G401 (cell line): ENCODE results near the gene PDE8A. TPM values are rescaled to one million over a fixed set of nuclear protein-coding genes. Genes with fewer than 3 reads are reported as not detected.
A peak's percentile ranks its signal among the peaks of the same experiment; 100 is the strongest.

Source experiments
- DNase-seq: peaks from one replicate; pipeline ENCODE4 v3.0.0-alpha.2; 2015; ENCODE audit warnings: low spot score
- in situ Hi-C: cut with HindIII; loops from 2 replicates; pipeline ENCODE4 v1.10.0; 2016; ENCODE audit warnings: low sequenced_read_pairs, mixed read lengths
- total RNA-seq: library from RNA; depleted of rRNA; stranded (reverse); fragments of >200 nt; shearing (Covaris generic); gene quantifications from 2 replicates; pipeline ENCODE4 v1.2.3, GENCODE V29; 2014; rRNA removed

PDE8A gene, protein sequence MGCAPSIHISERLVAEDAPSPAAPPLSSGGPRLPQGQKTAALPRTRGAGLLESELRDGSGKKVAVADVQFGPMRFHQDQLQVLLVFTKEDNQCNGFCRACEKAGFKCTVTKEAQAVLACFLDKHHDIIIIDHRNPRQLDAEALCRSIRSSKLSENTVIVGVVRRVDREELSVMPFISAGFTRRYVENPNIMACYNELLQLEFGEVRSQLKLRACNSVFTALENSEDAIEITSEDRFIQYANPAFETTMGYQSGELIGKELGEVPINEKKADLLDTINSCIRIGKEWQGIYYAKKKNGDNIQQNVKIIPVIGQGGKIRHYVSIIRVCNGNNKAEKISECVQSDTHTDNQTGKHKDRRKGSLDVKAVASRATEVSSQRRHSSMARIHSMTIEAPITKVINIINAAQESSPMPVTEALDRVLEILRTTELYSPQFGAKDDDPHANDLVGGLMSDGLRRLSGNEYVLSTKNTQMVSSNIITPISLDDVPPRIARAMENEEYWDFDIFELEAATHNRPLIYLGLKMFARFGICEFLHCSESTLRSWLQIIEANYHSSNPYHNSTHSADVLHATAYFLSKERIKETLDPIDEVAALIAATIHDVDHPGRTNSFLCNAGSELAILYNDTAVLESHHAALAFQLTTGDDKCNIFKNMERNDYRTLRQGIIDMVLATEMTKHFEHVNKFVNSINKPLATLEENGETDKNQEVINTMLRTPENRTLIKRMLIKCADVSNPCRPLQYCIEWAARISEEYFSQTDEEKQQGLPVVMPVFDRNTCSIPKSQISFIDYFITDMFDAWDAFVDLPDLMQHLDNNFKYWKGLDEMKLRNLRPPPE
- total RNA-seq, result 19.9 and 21.4 TPM in 2 replicates

DNA sequence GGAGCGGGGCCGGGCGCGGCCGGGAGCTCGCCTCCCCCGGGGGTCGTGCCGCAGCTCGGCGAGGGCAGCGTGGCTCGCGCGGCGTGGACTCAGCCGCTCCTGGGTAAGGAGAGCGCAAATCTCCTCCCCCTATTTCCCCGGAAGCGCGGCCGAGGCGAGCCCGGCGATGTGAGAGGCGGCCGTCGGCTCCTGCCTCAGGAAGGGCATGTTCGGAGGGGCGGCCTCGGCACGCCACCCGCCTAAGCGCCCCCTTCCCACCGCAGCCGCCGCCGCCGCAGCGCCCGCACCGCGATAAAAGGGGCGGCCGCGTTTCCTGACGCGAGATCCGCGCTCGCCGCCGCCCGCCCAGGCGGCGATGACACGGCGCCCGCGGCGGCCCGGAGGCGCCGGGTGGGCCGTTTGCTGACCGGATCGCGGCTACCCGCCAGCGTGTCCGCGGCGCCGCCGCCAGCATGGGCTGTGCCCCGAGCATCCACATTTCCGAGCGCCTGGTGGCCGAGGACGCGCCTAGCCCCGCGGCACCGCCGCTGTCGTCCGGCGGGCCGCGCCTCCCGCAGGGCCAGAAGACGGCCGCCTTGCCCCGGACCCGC, at the start of gene PDE8A:
PDE8A (plus strand) TSS at position 146 of the 590 bp plus-strand sequence; CDS start at position 453, 307 bp downstream.
- no peak for DNase-seq

DNA sequence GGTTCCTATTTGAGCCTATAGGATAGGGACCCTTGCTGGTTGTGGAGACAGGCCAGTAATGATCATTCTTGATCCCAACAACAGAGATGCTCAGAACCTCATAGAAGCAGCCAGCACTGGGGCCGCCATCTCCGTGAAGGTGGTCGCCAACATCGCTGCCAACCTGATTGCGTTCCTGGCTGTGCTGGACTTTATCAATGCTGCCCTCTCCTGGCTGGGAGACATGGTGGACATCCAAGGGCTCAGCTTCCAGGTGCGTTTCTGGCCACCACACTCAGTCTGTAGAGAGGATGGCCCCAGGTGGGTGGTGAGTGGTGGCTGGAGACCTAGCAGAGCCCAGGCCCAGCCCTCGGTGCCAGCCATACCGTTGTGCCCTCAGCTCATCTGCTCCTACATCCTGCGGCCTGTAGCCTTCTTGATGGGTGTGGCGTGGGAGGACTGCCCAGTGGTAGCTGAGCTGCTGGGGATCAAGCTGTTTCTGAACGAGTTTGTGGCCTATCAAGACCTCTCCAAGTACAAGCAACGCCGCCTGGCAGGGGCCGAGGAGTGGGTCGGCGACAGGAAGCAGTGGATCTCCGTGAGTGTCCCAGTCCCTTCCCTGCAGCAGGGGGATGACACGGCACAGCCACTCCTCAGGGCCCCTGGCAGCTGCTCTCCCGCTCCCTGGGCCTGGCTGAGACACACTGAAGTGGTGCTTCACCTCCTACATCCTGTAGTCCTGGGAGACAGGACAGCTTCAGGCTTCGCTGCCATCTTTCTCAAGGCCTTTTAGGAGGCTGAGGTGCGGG, 46.5 kb upstream of the PDE8A start:
- in situ Hi-C loops, result no loop called here
- no peak for DNase-seq

More for the DNA sequence above, at the start of gene PDE8A:
- in situ Hi-C loops, result no loop called here

DNA sequence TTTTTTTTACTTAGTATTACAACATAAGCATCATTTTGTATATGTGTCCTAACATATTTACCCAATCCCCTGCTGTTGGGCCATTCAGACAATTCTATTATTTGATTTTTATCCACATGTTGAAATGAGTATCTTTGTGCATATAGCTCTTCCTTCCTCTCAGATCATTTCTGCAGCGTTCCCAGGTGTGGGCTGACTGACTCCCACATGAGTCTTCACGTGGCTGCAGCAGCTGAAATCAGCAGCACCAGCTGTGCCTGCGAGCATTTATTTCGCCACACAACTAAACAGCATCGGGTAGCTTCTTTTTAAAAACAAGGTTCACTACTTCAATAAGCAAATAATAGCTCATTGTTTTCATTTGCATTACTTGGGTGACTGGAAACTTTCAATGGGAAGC, 44.5 kb upstream of the PDE8A start:
- no peak for DNase-seq
- in situ Hi-C loops, result no loop called here

DNA sequence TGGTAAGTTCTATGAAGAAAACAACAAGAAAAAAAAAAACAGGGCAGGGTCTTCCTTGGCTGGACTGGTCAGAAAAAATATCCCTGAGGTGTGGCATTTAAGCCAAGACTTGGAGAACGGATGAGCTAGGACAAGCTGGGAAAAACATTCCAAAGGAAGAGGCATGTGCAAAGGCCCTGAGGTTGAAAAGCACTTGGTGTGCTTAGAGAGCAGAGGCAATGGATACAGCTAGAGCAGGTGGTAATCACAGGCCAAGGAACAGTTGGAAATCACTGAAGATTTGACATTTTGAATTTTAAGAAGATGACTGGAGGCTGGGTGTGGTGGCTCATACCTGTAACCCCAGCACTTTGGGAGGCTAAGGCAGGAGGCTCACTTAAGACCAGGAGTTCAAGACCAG, 42.9 kb upstream of the PDE8A start:
- in situ Hi-C loops, result no loop called here
- DNase-seq, result no peak

DNA sequence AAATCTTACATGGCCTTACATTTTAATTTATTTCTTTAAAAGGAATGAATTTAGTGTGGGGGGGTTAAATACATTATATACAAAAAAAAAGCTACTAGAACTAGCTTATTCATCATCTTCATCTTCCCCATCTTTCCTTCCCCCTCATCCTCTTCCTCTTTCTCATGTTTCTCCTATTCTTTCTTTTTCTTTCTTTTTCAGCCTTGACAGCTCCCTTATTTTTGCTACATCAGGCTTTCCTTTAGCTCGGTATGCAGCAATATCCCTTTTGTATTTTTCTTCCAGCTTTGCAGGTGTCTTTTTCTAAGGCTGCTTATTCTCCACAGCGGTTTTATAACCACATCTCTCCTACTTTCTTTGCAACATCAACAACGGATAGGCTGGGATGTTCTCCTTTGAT, 41.3 kb upstream of the PDE8A start:
- DNase-seq, result no peak
- in situ Hi-C loops, result no loop called here

DNA sequence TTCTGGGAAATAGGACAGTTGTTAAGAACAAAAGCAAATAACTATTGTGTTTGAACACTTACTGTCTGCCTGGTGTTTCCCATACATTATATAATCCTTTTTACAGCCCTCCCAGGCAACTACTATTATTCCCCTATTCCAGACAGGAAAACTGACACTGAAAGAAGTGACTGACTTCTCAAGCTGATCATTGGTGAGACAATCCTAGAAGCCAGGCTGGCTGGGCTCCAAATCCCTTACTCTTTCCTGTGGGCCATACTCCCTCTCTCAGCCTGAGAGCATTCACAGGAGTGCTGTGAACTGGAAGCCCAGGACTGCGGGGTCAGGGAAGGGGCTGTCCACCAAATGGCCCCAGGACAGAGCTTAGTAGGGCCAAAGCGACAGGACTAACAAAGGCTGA, 39.2 kb upstream of the PDE8A start:
- in situ Hi-C loops, result no loop called here

DNA sequence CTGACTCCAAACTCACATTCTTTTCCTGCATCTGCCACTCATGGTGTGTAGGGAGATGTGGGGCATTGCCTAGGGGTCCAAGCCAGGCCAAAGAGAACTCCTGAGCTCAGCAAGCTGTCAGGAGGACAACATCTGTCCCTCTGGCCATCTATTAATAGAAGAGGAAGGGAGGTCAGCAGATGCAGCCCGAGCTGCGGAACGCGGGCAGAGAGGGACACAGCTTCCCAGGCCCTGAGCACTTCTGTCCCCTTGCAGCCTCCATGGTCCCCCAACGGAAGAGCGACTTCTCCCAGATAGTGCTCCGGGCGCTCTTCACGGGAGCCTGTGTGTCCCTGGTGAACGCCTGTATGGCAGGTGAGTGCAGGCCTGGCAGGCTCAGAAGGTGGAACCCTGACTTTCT, 37.3 kb upstream of the PDE8A start:
- in situ Hi-C loops, result no loop called here
- DNase-seq, result no peak

More for the DNA sequence above, 39.2 kb upstream of the PDE8A start:
- DNase-seq, result no peak

DNA sequence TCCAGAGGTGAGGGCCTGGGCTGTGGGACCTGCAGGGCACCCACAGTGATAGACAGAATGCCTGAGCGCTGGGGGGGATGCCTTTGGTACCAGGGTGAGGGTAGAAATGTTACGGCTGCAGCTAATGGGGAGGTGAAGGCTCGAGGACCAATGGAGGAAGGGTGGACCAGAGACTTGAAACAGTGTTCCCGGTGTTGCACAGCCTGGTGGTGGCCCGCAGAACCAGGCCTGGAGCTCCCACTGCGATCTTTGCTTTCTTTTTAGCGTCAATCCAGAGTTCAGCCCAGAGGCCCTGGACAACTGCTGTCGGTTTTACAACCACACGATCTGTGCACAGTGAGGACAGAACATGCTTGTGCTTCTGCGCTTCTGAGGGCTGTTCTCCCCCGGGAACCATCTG, 36.8 kb upstream of the PDE8A start:
- no peak for DNase-seq
- in situ Hi-C loops, result no loop called here

DNA sequence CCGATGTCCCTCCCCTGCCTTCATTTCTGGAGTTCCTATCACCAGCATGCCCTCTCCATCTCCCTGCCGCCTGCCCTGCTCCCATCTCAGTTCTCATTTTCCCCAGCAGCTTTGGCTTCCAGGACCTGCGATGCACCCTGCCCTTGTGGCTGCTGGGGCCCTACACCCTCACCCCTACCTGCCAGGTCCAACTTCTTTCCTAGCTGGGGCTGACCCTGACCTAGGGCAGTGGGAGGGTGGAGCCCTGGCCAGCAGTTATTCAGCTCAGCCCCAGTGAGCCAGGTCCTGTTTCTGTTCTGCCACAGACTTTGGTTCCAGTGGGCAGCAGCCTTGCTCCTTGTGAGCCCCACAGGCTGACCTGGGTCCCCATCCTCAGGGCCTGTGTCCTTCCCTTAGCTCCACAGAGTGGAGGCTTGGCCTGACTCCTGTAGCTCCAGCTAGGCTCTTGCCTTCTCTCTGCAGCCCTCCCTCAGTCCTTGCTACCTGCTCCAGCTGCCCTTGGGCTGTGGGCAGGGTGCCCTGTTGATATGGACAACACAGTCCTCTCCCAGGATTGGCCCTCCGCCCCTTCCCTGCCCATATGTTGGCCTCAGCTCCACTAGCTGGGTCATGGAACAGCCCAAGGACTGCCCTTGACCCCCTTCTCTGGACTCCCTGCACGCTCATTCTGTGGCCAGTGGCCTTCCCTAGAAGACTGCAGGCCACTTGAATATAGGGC, 34.7 kb upstream of the PDE8A start:
- DNase-seq, result no peak
- in situ Hi-C loops, result no loop called here

DNA sequence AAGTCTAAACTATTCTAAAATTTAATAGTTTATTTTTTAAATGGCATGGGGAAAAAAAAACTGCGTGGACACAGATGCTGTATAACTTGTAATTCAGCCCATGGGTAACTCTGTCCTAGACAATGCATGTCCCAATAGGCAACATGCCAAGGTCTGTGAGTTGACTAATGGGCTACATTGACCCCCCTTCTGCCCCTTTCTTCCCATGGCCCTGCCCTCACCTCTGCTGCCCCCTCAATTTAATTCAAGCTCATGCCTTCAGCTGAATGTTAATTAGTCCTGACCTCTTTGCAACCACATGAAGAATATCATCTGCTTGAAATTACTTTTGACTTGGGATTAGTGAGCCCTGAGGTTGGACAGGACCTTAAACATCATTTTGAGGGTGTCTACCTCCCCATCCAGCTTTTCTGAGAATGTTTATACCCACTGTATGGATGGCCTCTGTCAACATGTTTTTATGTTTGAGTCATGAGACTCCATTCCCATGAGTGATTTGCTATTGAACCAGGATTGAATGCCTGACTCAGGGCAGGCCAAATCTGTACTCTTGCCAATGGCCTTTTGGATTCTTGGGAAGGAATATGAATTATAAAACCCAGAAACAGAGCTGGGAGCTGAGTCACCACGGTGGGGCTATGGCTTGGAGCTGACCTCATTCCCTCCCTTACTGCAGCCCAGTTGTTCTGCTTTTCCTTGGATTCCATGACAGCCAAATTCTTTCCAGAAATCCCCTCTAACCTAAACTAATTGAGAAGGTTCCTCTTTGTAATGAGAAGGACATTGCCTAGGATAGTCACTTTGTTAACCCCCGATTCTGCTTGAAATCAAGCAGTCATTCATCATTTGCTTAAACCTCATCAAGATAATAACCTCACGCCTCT, 33.5 kb upstream of the PDE8A start:
- in situ Hi-C loops, result no loop called here

DNA sequence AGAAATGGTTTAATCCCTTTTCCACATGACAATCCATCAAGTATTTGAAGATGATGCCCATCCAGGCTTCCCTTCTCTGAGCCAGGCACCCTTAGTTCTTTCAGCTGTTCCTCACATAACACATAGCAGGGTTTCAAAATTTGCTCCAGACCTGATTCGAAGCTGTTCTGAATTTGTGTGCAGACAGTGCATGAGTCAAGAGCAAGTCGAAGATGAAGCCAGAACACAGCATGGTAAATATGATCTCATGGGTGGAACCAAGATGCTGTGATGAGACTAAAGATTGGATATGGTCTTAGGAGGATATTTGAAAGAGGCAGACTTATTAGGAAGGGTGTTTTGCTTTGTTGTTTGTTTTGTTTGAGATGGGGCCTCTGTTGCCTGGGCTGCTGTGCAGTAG, 32.6 kb upstream of the PDE8A start:
- DNase-seq, result no peak
- in situ Hi-C loops, result no loop called here

More for the DNA sequence above, 33.5 kb upstream of the PDE8A start:
- DNase-seq, result peak; percentile 8

DNA sequence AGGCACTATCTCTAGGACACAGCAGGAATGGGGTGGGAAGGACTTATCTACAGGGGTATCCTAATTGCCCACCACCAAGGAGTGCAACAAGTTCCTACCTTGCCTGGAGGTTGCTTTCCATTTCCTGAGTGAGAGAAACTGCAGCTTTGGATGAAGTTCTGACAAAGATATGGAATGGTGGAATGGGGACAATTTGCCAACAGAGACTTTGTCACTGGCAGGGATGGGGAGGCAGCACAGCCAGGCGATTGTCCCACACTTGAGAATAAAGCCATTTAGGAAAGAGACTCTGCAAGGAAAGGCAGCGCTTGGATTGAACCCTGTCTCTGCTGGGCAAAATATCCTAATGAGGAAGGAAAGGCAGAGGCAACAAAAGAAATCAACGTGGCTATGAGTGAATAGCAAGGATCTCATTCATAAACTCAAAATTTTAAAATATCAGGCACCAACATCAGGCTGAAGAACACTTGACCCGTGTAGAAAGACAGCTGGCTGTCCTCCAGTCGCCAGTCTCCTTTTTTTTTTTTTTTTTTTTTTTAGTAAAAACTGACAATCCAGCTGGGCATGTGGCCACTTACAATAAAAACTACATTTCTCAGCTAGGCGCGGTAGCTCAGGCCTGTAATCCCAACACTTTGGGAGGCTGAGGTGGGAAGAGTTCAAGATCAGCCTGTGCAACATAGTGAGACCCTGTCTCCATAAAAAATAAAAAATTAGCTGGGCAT, 31.6 kb upstream of the PDE8A start:
- DNase-seq, result no peak
- in situ Hi-C loops, result no loop called here

DNA sequence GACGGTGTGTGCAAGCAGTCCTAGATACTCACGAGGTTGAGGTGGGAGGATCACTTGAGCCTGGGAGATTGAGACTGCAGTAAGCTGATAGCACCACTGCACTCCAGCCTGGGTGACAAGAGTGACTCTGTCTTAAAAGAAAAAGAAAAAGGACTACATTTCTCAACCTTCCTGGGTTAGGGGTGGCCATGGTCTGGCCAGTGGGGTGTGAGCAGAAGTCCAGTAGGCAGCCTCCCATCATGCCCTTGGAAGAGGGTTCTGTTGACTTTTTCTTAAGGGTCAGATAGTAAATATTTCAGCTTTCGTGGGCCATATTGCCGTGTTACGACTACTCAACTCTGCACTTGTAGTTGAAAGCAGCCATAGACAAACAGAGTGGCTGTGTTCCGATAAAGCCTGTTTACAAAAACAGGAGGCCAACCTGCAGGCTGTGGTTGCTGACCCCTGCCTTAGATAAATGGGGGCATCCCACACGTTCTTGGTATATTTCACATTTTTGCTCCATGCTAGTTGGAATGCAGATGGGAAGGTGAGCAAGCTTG, 31.0 kb upstream of the PDE8A start:
- no peak for DNase-seq
- in situ Hi-C loops, result no loop called here

DNA sequence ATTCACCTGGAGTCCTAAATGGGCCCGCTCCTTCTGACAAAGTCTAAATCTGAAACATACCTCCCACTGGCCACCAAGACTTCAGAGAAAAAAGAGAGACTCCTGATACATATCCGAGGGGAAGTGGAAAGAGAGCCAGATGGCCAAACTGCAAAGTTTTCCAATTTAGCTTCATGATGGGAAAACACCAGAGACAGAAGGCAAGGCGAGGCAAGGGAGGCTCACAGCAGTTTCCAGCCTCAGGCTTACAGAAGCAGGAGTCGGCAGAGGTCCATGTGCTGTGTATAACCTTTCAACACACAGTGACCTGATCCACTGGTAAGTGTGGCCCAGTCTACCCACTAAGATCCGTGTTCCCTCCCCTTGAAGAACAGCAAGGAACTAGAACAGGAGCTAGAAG, 29.9 kb upstream of the PDE8A start:
- DNase-seq, result no peak
- in situ Hi-C loops, result no loop called here

DNA sequence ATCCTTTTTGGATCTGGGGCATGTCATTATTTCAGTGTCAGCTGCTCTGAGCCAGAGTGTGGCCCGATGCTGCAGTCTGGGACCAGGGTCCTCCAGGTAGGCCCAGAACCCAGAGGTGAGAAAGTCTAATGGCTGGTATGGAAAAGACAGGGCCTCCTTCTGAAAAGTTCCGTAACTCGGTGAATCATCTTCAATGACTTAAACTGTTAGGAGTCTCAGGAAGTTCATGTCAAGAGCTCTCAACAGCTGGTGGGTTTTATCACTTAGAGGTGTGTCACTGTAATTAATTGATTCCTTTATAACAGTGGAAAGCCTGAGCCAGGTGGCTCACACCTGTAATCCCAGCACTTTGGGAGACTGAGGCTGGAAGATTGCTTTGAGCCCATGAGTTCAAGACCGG, 28.5 kb upstream of the PDE8A start:
- in situ Hi-C loops, result no loop called here
- DNase-seq, result no peak

DNA sequence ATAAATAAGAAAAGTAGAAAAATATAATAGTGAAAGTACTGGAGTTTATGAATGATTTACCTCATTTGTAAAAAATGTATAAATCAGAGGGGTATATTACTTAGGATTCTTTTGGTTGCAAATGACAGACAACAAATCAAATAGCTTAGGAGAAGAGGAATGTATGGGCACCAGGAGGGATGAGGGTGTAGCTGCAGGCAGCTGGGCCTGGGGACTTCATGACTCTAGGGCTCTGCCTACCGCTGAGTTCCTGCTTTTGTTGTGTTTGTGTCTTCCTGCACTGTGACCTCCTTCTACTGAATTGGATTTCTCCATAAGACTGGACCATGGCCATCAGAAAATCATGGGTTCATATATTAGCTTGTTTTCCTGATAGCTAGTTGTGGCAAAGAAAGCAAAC, 27.9 kb upstream of the PDE8A start:
- in situ Hi-C loops, result no loop called here
- DNase-seq, result no peak
